ENCODE results near the gene EIF3CL.
"Not testable (repeated sequence)": the region's sequence is repeated elsewhere in the genome, so short reads cannot be mapped to it uniquely, and the experiment has no call there.

DNA sequence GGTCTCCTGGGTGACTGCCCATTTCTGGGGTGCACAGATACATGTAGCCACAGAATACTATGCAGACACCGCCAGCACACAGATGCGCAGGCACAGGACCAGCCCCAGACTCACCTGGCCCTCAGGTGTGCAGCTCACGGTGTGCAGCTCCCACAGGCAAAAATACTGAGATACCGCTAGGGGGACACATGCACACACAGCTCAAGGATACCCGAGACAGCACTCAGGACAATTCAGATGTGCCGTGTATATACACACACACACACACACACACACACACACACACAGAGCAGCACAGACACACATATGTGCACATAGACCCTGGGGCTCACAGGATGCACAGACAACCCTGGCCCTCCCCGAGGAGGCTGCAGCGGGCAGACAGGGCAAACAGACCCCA lies 28.5 kb downstream of the EIF3CL start:
- TF ChIP-seq CBX5 (IDR thresholded peaks at IDR 0.05; ENCODE audit: low read depth); EZH2 (IDR thresholded peaks at IDR 0.05; ENCODE audit: borderline replicate concordance, control insufficient read depth, low read depth, low read length); DPF2 (IDR thresholded peaks at IDR 0.05); MYC (IDR thresholded peaks at IDR 0.05; ENCODE audit: insufficient read depth, insufficient read length, insufficient replicate concordance, low read length, severe bottlenecking); RUNX3 (IDR thresholded peaks at IDR 0.05; ENCODE audit: low read length); RAD21 (IDR thresholded peaks at IDR 0.05; ENCODE audit: insufficient read depth, low read depth, low read length); EP300 (IDR thresholded peaks at IDR 0.05; ENCODE audit: borderline replicate concordance in 1 of 2, control insufficient read depth in 1 of 2, low read depth in 2 of 2, low read length in 2 of 2); NR2C1 (IDR thresholded peaks at IDR 0.05); CHD1 (IDR thresholded peaks at IDR 0.05; ENCODE audit: low read depth, low read length); ZNF24 (IDR thresholded peaks at IDR 0.05); SMC3 (IDR thresholded peaks at IDR 0.05; ENCODE audit: borderline replicate concordance, low read length): not testable (repeated sequence)
- TF ChIP-seq, protein P1, sequence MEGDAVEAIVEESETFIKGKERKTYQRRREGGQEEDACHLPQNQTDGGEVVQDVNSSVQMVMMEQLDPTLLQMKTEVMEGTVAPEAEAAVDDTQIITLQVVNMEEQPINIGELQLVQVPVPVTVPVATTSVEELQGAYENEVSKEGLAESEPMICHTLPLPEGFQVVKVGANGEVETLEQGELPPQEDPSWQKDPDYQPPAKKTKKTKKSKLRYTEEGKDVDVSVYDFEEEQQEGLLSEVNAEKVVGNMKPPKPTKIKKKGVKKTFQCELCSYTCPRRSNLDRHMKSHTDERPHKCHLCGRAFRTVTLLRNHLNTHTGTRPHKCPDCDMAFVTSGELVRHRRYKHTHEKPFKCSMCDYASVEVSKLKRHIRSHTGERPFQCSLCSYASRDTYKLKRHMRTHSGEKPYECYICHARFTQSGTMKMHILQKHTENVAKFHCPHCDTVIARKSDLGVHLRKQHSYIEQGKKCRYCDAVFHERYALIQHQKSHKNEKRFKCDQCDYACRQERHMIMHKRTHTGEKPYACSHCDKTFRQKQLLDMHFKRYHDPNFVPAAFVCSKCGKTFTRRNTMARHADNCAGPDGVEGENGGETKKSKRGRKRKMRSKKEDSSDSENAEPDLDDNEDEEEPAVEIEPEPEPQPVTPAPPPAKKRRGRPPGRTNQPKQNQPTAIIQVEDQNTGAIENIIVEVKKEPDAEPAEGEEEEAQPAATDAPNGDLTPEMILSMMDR (IDR thresholded peaks at IDR 0.05 in 2 of 3, conservative IDR thresholded peaks at IDR 0.05 in 1 of 3; ENCODE audit: control insufficient read depth in 2 of 3, extremely low read depth in 1 of 3, insufficient read depth in 1 of 3, low read depth in 3 of 3, low read length in 3 of 3): not testable (repeated sequence)

Data from GM12878 (cell line).